H9 (cell line): ENCODE measurements around the gene ADGRF5. TPM values are rescaled to one million over a fixed set of nuclear protein-coding genes. Genes with fewer than 3 reads are reported as not detected.

ENCODE experiments used
- DNase-seq: peaks from one replicate; pipeline ENCODE4 v3.0.0-alpha.2; 2017
- H2AFZ ChIP-seq: one replicate; pipeline ENCODE4 v1.6.1; 2013; ENCODE audit warnings: mild to moderate bottlenecking, low read length, control low read depth, moderate library complexity
- H2AK5ac ChIP-seq: 2 replicates; pipeline ENCODE4 v1.6.1; 2013; ENCODE audit warnings: low read length, control low read depth, mixed read lengths; ENCODE audit not compliant: insufficient read length
- H2BK120ac ChIP-seq: one replicate; pipeline ENCODE4 v1.6.1; 2013; ENCODE audit warnings: low read depth, mild to moderate bottlenecking, low read length, control low read depth, inconsistent platforms; ENCODE audit not compliant: poor library complexity, severe bottlenecking
- H2BK12ac ChIP-seq: 2 replicates; pipeline ENCODE4 v1.6.1; 2013; ENCODE audit warnings: low read length, control low read depth, mixed read lengths, low read depth; ENCODE audit not compliant: insufficient read length
- H2BK15ac ChIP-seq: 2 replicates; pipeline ENCODE4 v1.6.1; 2013; ENCODE audit warnings: low read depth, low read length, control low read depth
- H2BK20ac ChIP-seq: one replicate; pipeline ENCODE4 v1.6.1; 2013; ENCODE audit warnings: low read depth, mild to moderate bottlenecking, low read length, control low read depth, inconsistent platforms; ENCODE audit not compliant: poor library complexity, severe bottlenecking
- H2BK5ac ChIP-seq: 2 replicates; pipeline ENCODE4 v1.6.1; 2013; ENCODE audit warnings: low read length, control low read depth, mixed read lengths; ENCODE audit not compliant: insufficient read length
- H3K14ac ChIP-seq: 2 replicates; pipeline ENCODE4 v1.6.1; 2013; ENCODE audit warnings: low read length, control low read depth; ENCODE audit not compliant: insufficient read depth
- H3K18ac ChIP-seq: 2 replicates; pipeline ENCODE4 v1.6.1; 2013; ENCODE audit warnings: low read depth, mild to moderate bottlenecking, mixed read lengths, low read length, control low read depth; ENCODE audit not compliant: insufficient read length
- H3K23ac ChIP-seq: 2 replicates; pipeline ENCODE4 v1.6.1; 2013; ENCODE audit warnings: low read length, control low read depth, mixed read lengths, low read depth; ENCODE audit not compliant: insufficient read length
- H3K23me2 ChIP-seq: 2 replicates; pipeline ENCODE4 v1.6.1; 2013; ENCODE audit warnings: low read depth, mild to moderate bottlenecking, mixed read lengths, low read length, control low read depth; ENCODE audit not compliant: insufficient read length, poor library complexity, severe bottlenecking
- H3K27ac ChIP-seq: 2 replicates; pipeline ENCODE4 v1.5.1; 2013; ENCODE audit warnings: low read length, control low read depth, mixed read lengths, low read depth; ENCODE audit not compliant: insufficient read length
- H3K27me3 ChIP-seq: 2 replicates; pipeline ENCODE4 v1.6.1; 2013; ENCODE audit warnings: low read length, control low read depth, inconsistent platforms; ENCODE audit not compliant: insufficient read depth
- H3K4ac ChIP-seq: 2 replicates; pipeline ENCODE4 v1.6.1; 2013; ENCODE audit warnings: low read depth, mild to moderate bottlenecking, control low read depth, inconsistent platforms, low read length, moderate library complexity
- H3K4me1 ChIP-seq: 2 replicates; pipeline ENCODE4 v1.6.1; 2013; ENCODE audit warnings: low read length, control low read depth, inconsistent platforms; ENCODE audit not compliant: insufficient read depth
- H3K4me2 ChIP-seq: 2 replicates; pipeline ENCODE4 v1.6.1; 2013; ENCODE audit warnings: low read length, control low read depth, mixed read lengths; ENCODE audit not compliant: insufficient read length, insufficient read depth
- H3K56ac ChIP-seq: 2 replicates; pipeline ENCODE4 v1.6.1; 2013; ENCODE audit warnings: low read depth, mild to moderate bottlenecking, mixed read lengths, low read length, control low read depth; ENCODE audit not compliant: insufficient read length
- H3K79me1 ChIP-seq: 2 replicates; pipeline ENCODE4 v1.6.1; 2013; ENCODE audit warnings: low read depth, mild to moderate bottlenecking, moderate library complexity, low read length, control low read depth, inconsistent platforms; ENCODE audit not compliant: insufficient read depth, poor library complexity, severe bottlenecking
- H3K79me2 ChIP-seq: 2 replicates; pipeline ENCODE4 v1.6.1; 2013; ENCODE audit warnings: low read length, control low read depth, inconsistent platforms; ENCODE audit not compliant: insufficient read depth
- H3K9ac ChIP-seq: 2 replicates; pipeline ENCODE4 v1.6.1; 2013; ENCODE audit warnings: low read length, control low read depth, mixed read lengths; ENCODE audit not compliant: insufficient read length; ENCODE audit errors: extremely low read depth
- H3K9me3 ChIP-seq: one replicate; pipeline ENCODE4 v1.6.1; 2013; ENCODE audit warnings: low read depth, low read length, inconsistent platforms; ENCODE audit not compliant: control insufficient read depth
- H3T11ph ChIP-seq: one replicate; pipeline ENCODE4 v1.6.1; 2013; ENCODE audit warnings: mild to moderate bottlenecking, low read length, control low read depth, inconsistent platforms
- H4K20me1 ChIP-seq: one replicate; pipeline ENCODE4 v1.6.1; 2013; ENCODE audit not compliant: control insufficient read depth, insufficient read length, insufficient read depth
- H4K5ac ChIP-seq: 2 replicates; pipeline ENCODE4 v1.6.1; 2013; ENCODE audit warnings: low read depth, mild to moderate bottlenecking, mixed read lengths, low read length, control low read depth; ENCODE audit not compliant: insufficient read length
- H4K8ac ChIP-seq: replicated peaks from 2 replicates; pipeline ENCODE4 v1.6.1; 2013; ENCODE audit warnings: low read length, control low read depth, mixed read lengths, low read depth; ENCODE audit not compliant: insufficient read length
- H4K91ac ChIP-seq: 2 replicates; pipeline ENCODE4 v1.6.1; 2013; ENCODE audit warnings: low read depth, mild to moderate bottlenecking, moderate library complexity, mixed read lengths, low read length, control low read depth; ENCODE audit not compliant: insufficient read length
- H3K27ac Mint-ChIP-seq, 3 experiments: 2 replicates in 2 of 3; 3 replicates in 1 of 3; pipeline ENCODE4 v1.8.0; 2020 to 2021; ENCODE audit warnings: mixed read lengths in 3 of 3, mild to moderate bottlenecking in 1 of 3, moderate library complexity in 1 of 3
- H3K27me3 Mint-ChIP-seq: 2 replicates; pipeline ENCODE4 v1.8.0; 2021; ENCODE audit warnings: low read depth, mild to moderate bottlenecking, moderate library complexity, mixed read lengths
- H3K36me3 Mint-ChIP-seq, 3 experiments: 2 replicates in 2 of 3; 3 replicates in 1 of 3; pipeline ENCODE4 v1.8.0; 2020 to 2021; ENCODE audit warnings: low read depth in 3 of 3, mixed read lengths in 3 of 3; ENCODE audit not compliant: insufficient read depth in 1 of 3
- H3K4me1 Mint-ChIP-seq, 2 experiments: 2 replicates each; pipeline ENCODE4 v1.8.0; 2020; ENCODE audit warnings: mixed read lengths in 2 of 2
- H3K4me3 Mint-ChIP-seq, 2 experiments: 2 replicates in 1 of 2; 3 replicates in 1 of 2; pipeline ENCODE4 v1.8.0; 2020 to 2021; ENCODE audit warnings: mild to moderate bottlenecking in 2 of 2, mixed read lengths in 2 of 2, moderate library complexity in 1 of 2
- H3K9me3 Mint-ChIP-seq, 2 experiments: 2 replicates in 1 of 2; 3 replicates in 1 of 2; pipeline ENCODE4 v1.8.0; 2020; ENCODE audit warnings: mild to moderate bottlenecking in 2 of 2, mixed read lengths in 2 of 2, moderate library complexity in 1 of 2
- WGBS: extraction: QIAGEN DNeasy Blood & Tissue Kit; methylation state at CpG from one replicate; pipeline ENCODE4 v1.1.7; 2013; ENCODE audit warnings: missing lambda C conversion rate, low lambda C conversion rate, mixed read lengths; ENCODE audit not compliant: insufficient read length; ENCODE audit errors: extremely low coverage; 5-methylcytosine and 5-hydroxymethylcytosine counted together
- total RNA-seq: library from RNA; stranded (reverse); gene quantifications from 2 replicates; pipeline ENCODE4 v1.2.1, GENCODE V29; 2021
- TF ChIP-seq, protein P1 (sequence below): fragments of 200-600 bp; sonication (generic); conservative IDR thresholded peaks from 3 replicates; pipeline ENCODE4 v1.8.0; 2021; ENCODE audit warnings: antibody characterized with exemption, mild to moderate bottlenecking

Gene ADGRF5
- total RNA-seq, 1 experiment from 2014 or later, result not detected

GRCh38 chr6:46914279-46914810 is 7.4 kb downstream of the ADGRF5 start:
- WGBS, result no CpG with 5 or more reads among the region's 4 CpGs
- H2BK5ac ChIP-seq, result no peak overlapping the region
- no peaks in the 10 kb centered on the region for H3K23me2 ChIP-seq
- no peak overlapping the region for H4K5ac ChIP-seq
- no peaks in the 10 kb centered on the region for H3K9me3 Mint-ChIP-seq
- H3K27ac ChIP-seq, result no peak overlapping the region
- H2AFZ ChIP-seq, result peak overlapping the region; percentile 23
- no peak overlapping the region for H2BK15ac ChIP-seq
- H2BK20ac ChIP-seq, result no peak overlapping the region
- no peaks in the 10 kb centered on the region for H3K4me1 ChIP-seq
- H3K4me1 Mint-ChIP-seq, result 0 out of 4 replicates have a peak, but pooled peaks cover 0 to 4% of the 10 kb centered on the region in 2 experiments
- no peak overlapping the region for H3T11ph ChIP-seq
- no peak overlapping the region for H3K9ac ChIP-seq
- no peak overlapping the region for H3K27ac Mint-ChIP-seq
- TF ChIP-seq, protein P1, sequence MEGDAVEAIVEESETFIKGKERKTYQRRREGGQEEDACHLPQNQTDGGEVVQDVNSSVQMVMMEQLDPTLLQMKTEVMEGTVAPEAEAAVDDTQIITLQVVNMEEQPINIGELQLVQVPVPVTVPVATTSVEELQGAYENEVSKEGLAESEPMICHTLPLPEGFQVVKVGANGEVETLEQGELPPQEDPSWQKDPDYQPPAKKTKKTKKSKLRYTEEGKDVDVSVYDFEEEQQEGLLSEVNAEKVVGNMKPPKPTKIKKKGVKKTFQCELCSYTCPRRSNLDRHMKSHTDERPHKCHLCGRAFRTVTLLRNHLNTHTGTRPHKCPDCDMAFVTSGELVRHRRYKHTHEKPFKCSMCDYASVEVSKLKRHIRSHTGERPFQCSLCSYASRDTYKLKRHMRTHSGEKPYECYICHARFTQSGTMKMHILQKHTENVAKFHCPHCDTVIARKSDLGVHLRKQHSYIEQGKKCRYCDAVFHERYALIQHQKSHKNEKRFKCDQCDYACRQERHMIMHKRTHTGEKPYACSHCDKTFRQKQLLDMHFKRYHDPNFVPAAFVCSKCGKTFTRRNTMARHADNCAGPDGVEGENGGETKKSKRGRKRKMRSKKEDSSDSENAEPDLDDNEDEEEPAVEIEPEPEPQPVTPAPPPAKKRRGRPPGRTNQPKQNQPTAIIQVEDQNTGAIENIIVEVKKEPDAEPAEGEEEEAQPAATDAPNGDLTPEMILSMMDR, result no peak
- no peak for DNase-seq
- H3K79me2 ChIP-seq, result no peaks in the 10 kb centered on the region
- H3K36me3 Mint-ChIP-seq, result no peaks in the 10 kb centered on the region
- no peak overlapping the region for H4K91ac ChIP-seq
- H2BK120ac ChIP-seq, result no peak overlapping the region
- H3K27me3 Mint-ChIP-seq, result no peaks in the 10 kb centered on the region
- no peak overlapping the region for H2BK12ac ChIP-seq
- no peak overlapping the region for H3K4ac ChIP-seq
- H3K56ac ChIP-seq, result no peak overlapping the region
- no peaks in the 10 kb centered on the region for H3K27me3 ChIP-seq
- H3K79me1 ChIP-seq, result no peaks in the 10 kb centered on the region
- no peak overlapping the region for H3K18ac ChIP-seq
- H3K23ac ChIP-seq, result no peak overlapping the region
- no peak overlapping the region for H4K8ac ChIP-seq
- H2AK5ac ChIP-seq, result no peak overlapping the region
- H3K4me2 ChIP-seq, result no peak overlapping the region
- no peaks in the 10 kb centered on the region for H3K9me3 ChIP-seq
- H3K4me3 Mint-ChIP-seq, result no peak overlapping the region
- no peak overlapping the region for H3K14ac ChIP-seq
- H4K20me1 ChIP-seq, result no peaks in the 10 kb centered on the region
